ENCODE measurements around the gene C16orf89. TPM values are rescaled to one million over a fixed set of nuclear protein-coding genes. Genes with fewer than 3 reads are reported as not detected.
A peak's percentile ranks its signal among the peaks of the same experiment; 100 is the strongest.

Gene C16orf89
- polyA plus RNA-seq, 3 donors: not detected

GRCh38 chr16:5032748-5033167 is 33.0 kb downstream of the C16orf89 start:
- H3K36me3 Mint-ChIP-seq: peaks cover 33 to 38% of the 10 kb centered on the region in 2 donors

GRCh38 chr16:5031601-5032000 is 34.2 kb downstream of the C16orf89 start:
- no peak for DNase-seq

More at GRCh38 chr16:5032748-5033167, 33.0 kb downstream of the C16orf89 start:
- Mint-ChIP-seq H3K9me3 (peaks cover 0 to 2% (median 0%) of the 10 kb centered on the region in 7 donors), H3K27me3 (ENCODE audit: low read depth in 3 of 3) (peaks cover 0 to 5% (median 0%) of the 10 kb centered on the region in 3 donors), H3K4me3 (peak overlapping the region; percentile 88 to 92), H3K4me1 (peaks cover 30% of the 10 kb centered on the region), H3K27ac (peak overlapping the region in 5 of 7 donors; percentile 26 to 81 (median 60))
- TF ChIP-seq CTCF (IDR thresholded peaks at IDR 0.05): no peak
- Histone ChIP-seq H3K4me1 (ENCODE audit: control insufficient read depth in 1 of 2, insufficient read depth in 2 of 2, low read length in 2 of 2) (peaks cover 18 to 21% of the 10 kb centered on the region in 2 donors), H3K27me3 (ENCODE audit: control insufficient read depth in 2 of 2, insufficient read depth in 2 of 2, low read length in 2 of 2) (no peaks in the 10 kb centered on the region), H3K27ac (ENCODE audit: low read depth in 1 of 2, low read length in 2 of 2) (peak overlapping the region in 1 of 2 donors; percentile 88), H3K79me2 (ENCODE audit: insufficient read depth, low read length) (peaks cover 8% of the 10 kb centered on the region), H3K9ac (ENCODE audit: insufficient read depth, low read length, poor library complexity, severe bottlenecking) (peak overlapping the region; percentile 88), H4K20me1 (ENCODE audit: insufficient read depth, low read length) (peaks cover 14% of the 10 kb centered on the region), H3K9me3 (replicated peaks in 1 of 2; ENCODE audit: control insufficient read depth in 1 of 2, insufficient read depth in 1 of 2, low read length in 2 of 2) (no peaks in the 10 kb centered on the region), H3K4me3 (replicated peaks in 1 of 3; ENCODE audit: low read depth in 2 of 3, low read length in 3 of 3) (peak overlapping the region; percentile 66 to 93 (median 78)), H3K4me2 (replicated peaks; ENCODE audit: extremely low read depth, low read length, poor library complexity, severe bottlenecking) (peak overlapping the region; percentile 95), H3K36me3 (replicated peaks in 1 of 2; ENCODE audit: control insufficient read depth in 1 of 2, insufficient read depth in 2 of 2, low read length in 2 of 2) (peaks cover 22 to 39% of the 10 kb centered on the region in 2 donors), H2AFZ (ENCODE audit: insufficient read depth, low read depth, low read length, poor library complexity, severe bottlenecking) (peak overlapping the region; percentile 93)
- WGBS (ENCODE audit: insufficient coverage): 41% methylated on average over 8 of the region's 12 CpGs
- intact Hi-C loops (cut with micrococcal nuclease): no loop called here
- no peak for DNase-seq

More at GRCh38 chr16:5031601-5032000, 34.2 kb downstream of the C16orf89 start:
- Mint-ChIP-seq H3K36me3 (peaks cover 41 to 49% of the 10 kb centered on the region in 2 donors), H3K4me1 (peaks cover 30% of the 10 kb centered on the region), H3K27me3 (ENCODE audit: low read depth in 3 of 3) (peaks cover 0 to 5% (median 0%) of the 10 kb centered on the region in 3 donors), H3K4me3 (no peak overlapping the region), H3K9me3 (peaks cover 0 to 2% (median 0%) of the 10 kb centered on the region in 7 donors), H3K27ac (peak overlapping the region in 1 of 7 donors; percentile 33)
- intact Hi-C loops (cut with micrococcal nuclease): no loop called here
- Histone ChIP-seq H3K9ac (ENCODE audit: insufficient read depth, low read length, poor library complexity, severe bottlenecking) (no peak overlapping the region), H3K36me3 (replicated peaks in 1 of 2; ENCODE audit: control insufficient read depth in 1 of 2, insufficient read depth in 2 of 2, low read length in 2 of 2) (peaks cover 33 to 51% of the 10 kb centered on the region in 2 donors), H3K4me1 (ENCODE audit: control insufficient read depth in 1 of 2, insufficient read depth in 2 of 2, low read length in 2 of 2) (peaks cover 18 to 21% of the 10 kb centered on the region in 2 donors), H3K79me2 (ENCODE audit: insufficient read depth, low read length) (peaks cover 8% of the 10 kb centered on the region), H3K4me2 (replicated peaks; ENCODE audit: extremely low read depth, low read length, poor library complexity, severe bottlenecking) (no peak overlapping the region), H2AFZ (ENCODE audit: insufficient read depth, low read depth, low read length, poor library complexity, severe bottlenecking) (no peak overlapping the region), H3K9me3 (replicated peaks in 1 of 2; ENCODE audit: control insufficient read depth in 1 of 2, insufficient read depth in 1 of 2, low read length in 2 of 2) (no peaks in the 10 kb centered on the region), H3K27ac (ENCODE audit: low read depth in 1 of 2, low read length in 2 of 2) (no peak overlapping the region), H3K4me3 (replicated peaks in 1 of 3; ENCODE audit: low read depth in 2 of 3, low read length in 3 of 3) (no peak overlapping the region), H4K20me1 (ENCODE audit: insufficient read depth, low read length) (peaks cover 14% of the 10 kb centered on the region), H3K27me3 (ENCODE audit: control insufficient read depth in 2 of 2, insufficient read depth in 2 of 2, low read length in 2 of 2) (no peaks in the 10 kb centered on the region)
- 93% methylated on average over 7 of the region's 7 CpGs for WGBS (ENCODE audit: insufficient coverage)
- TF ChIP-seq CTCF (IDR thresholded peaks at IDR 0.05): no peak

Data from CD14-positive monocyte (primary cell).